ENCODE data around the gene STOM.
A peak's percentile ranks its signal among the peaks of the same experiment; 100 is the strongest.

STOM gene

GRCh38 chr9:121350993-121351561 lies 19.0 kb downstream of the STOM start:
- Mint-ChIP-seq H3K27ac (peak overlapping the region; percentile 84 to 98 (median 92)), H3K9me3 (no peaks in the 10 kb centered on the region), H3K4me3 (peak overlapping the region in 1 of 3 experiments; percentile 48), H3K27me3 (ENCODE audit: low read depth) (peaks cover 8% of the 10 kb centered on the region), H3K36me3 (ENCODE audit: low read depth) (peaks cover 6% of the 10 kb centered on the region), H3K4me1 (peaks cover 56% of the 10 kb centered on the region)
- no peak for TF ChIP-seq CTCF (IDR thresholded peaks at IDR 0.05; ENCODE audit: unreplicated experiment in 3 of 3)

GRCh38 chr9:121350036-121350435 lies 20.0 kb downstream of the STOM start:
- Mint-ChIP-seq H3K9me3 (no peaks in the 10 kb centered on the region), H3K36me3 (ENCODE audit: low read depth) (peaks cover 6% of the 10 kb centered on the region), H3K4me1 (peaks cover 61% of the 10 kb centered on the region), H3K27ac (peak overlapping the region in 2 of 3 experiments; percentile 3 to 92), H3K4me3 (no peak overlapping the region), H3K27me3 (ENCODE audit: low read depth) (peaks cover 8% of the 10 kb centered on the region)
- no peak for TF ChIP-seq CTCF (IDR thresholded peaks at IDR 0.05; ENCODE audit: unreplicated experiment in 3 of 3)

- peaks cover 8% of the 10 kb centered on the region for H3K27me3 Mint-ChIP-seq (ENCODE audit: low read depth)
- no peak overlapping the region for H3K4me3 Mint-ChIP-seq
- TF ChIP-seq CTCF (IDR thresholded peaks at IDR 0.05; ENCODE audit: unreplicated experiment in 3 of 3): no peak
- peaks cover 66% of the 10 kb centered on the region for H3K4me1 Mint-ChIP-seq
- H3K9me3 Mint-ChIP-seq: no peaks in the 10 kb centered on the region
- peaks cover 6% of the 10 kb centered on the region for H3K36me3 Mint-ChIP-seq (ENCODE audit: low read depth)
- peak overlapping the region in 1 of 3 experiments; percentile 92 for H3K27ac Mint-ChIP-seq
These were observed 21.0 kb downstream of the STOM start for GRCh38 chr9:121349009-121349408.

GRCh38 chr9:121348221-121348620 lies 21.8 kb downstream of the STOM start:
- peaks cover 63% of the 10 kb centered on the region for H3K4me1 Mint-ChIP-seq
- no peaks in the 10 kb centered on the region for H3K9me3 Mint-ChIP-seq
- no peaks in the 10 kb centered on the region for H3K36me3 Mint-ChIP-seq (ENCODE audit: low read depth)
- peaks cover 8% of the 10 kb centered on the region for H3K27me3 Mint-ChIP-seq (ENCODE audit: low read depth)
- no peak for TF ChIP-seq CTCF (IDR thresholded peaks at IDR 0.05; ENCODE audit: unreplicated experiment in 3 of 3)
- no peak overlapping the region for H3K27ac Mint-ChIP-seq
- H3K4me3 Mint-ChIP-seq: no peak overlapping the region

- Mint-ChIP-seq H3K4me3 (no peak overlapping the region), H3K4me1 (peaks cover 44% of the 10 kb centered on the region), H3K27me3 (ENCODE audit: low read depth) (peaks cover 8% of the 10 kb centered on the region), H3K36me3 (ENCODE audit: low read depth) (no peaks in the 10 kb centered on the region), H3K27ac (peak overlapping the region in 1 of 3 experiments; percentile 21), H3K9me3 (no peaks in the 10 kb centered on the region)
- TF ChIP-seq CTCF (IDR thresholded peaks at IDR 0.05; ENCODE audit: unreplicated experiment in 3 of 3): no peak
These were observed 25.0 kb downstream of the STOM start for GRCh38 chr9:121345070-121345469.

- H3K4me3 Mint-ChIP-seq: no peak overlapping the region
- H3K4me1 Mint-ChIP-seq: peaks cover 36% of the 10 kb centered on the region
- H3K36me3 Mint-ChIP-seq (ENCODE audit: low read depth): no peaks in the 10 kb centered on the region
- TF ChIP-seq CTCF (IDR thresholded peaks at IDR 0.05; ENCODE audit: unreplicated experiment in 3 of 3): no peak
- H3K9me3 Mint-ChIP-seq: no peaks in the 10 kb centered on the region
- H3K27ac Mint-ChIP-seq: peak overlapping the region in 1 of 3 experiments; percentile 21
- peaks cover 8% of the 10 kb centered on the region for H3K27me3 Mint-ChIP-seq (ENCODE audit: low read depth)
These were observed 25.9 kb downstream of the STOM start for GRCh38 chr9:121344184-121344583.

All from nephron (organoid).